Neural cell (in vitro differentiated cells): Measurements from ENCODE around the gene ITGBL1.

Experiments
- CTCF ChIP-seq: fragments of 450-650 bp; IDR thresholded peaks from 2 replicates; pipeline ENCODE4 v1.5.1; 2014; ENCODE audit warnings: antibody characterized with exemption, mild to moderate bottlenecking, moderate library complexity; ENCODE audit not compliant: poor library complexity, severe bottlenecking
- EP300 ChIP-seq: fragments of 450-650 bp; conservative IDR thresholded peaks from 2 replicates; pipeline ENCODE4 v1.6.1; 2014; ENCODE audit warnings: antibody characterized with exemption, mild to moderate bottlenecking, moderate library complexity; ENCODE audit not compliant: poor library complexity, severe bottlenecking
- EZH2 ChIP-seq: fragments of 200-600, 300-800 bp; shearing (Covaris generic), sonication (generic); IDR thresholded peaks from 2 replicates; pipeline ENCODE4 v1.6.1; 2014; ENCODE audit warnings: antibody characterized with exemption, low read length, borderline replicate concordance, mild to moderate bottlenecking; ENCODE audit not compliant: insufficient read depth, poor library complexity, severe bottlenecking
- MXI1 ChIP-seq: fragments of 450-650 bp; conservative IDR thresholded peaks from 2 replicates; pipeline ENCODE4 v1.6.1; 2014; ENCODE audit warnings: antibody characterized with exemption, mild to moderate bottlenecking; ENCODE audit not compliant: poor library complexity, severe bottlenecking
- POLR2AphosphoS5 ChIP-seq: IDR thresholded peaks from 2 replicates; pipeline ENCODE4 v1.6.1; 2012
- RAD21 ChIP-seq: fragments of 450-650 bp; conservative IDR thresholded peaks from 2 replicates; pipeline ENCODE4 v1.6.1; 2014; ENCODE audit warnings: antibody characterized with exemption, mild to moderate bottlenecking, moderate library complexity
- SMC3 ChIP-seq: fragments of 450-650 bp; conservative IDR thresholded peaks from 2 replicates; pipeline ENCODE4 v1.6.1; 2014; ENCODE audit warnings: antibody characterized with exemption, mild to moderate bottlenecking, moderate library complexity; ENCODE audit not compliant: poor library complexity
- TAF1 ChIP-seq: IDR thresholded peaks from 2 replicates; pipeline ENCODE4 v1.6.1; 2012; ENCODE audit warnings: low read depth

GRCh38 chr13:101544979-101545378 is 92.5 kb downstream of the ITGBL1 start:
- no peak for TF ChIP-seq CTCF
- no peak for TF ChIP-seq MXI1
- TF ChIP-seq EP300: no peak
- no peak for TF ChIP-seq SMC3
- TF ChIP-seq POLR2AphosphoS5: no peak
- TF ChIP-seq TAF1: no peak
- no peak for TF ChIP-seq RAD21
- no peak for TF ChIP-seq EZH2
